H9 (cell line): ENCODE results near the gene ARFGEF3. TPM values are rescaled to one million over a fixed set of nuclear protein-coding genes. Genes with fewer than 3 reads are reported as not detected.

Experiments
- DNase-seq: peaks from one replicate; pipeline ENCODE4 v3.0.0-alpha.2; 2017
- H2AFZ ChIP-seq: one replicate; pipeline ENCODE4 v1.6.1; 2013; ENCODE audit warnings: mild to moderate bottlenecking, low read length, control low read depth, moderate library complexity
- H2AK5ac ChIP-seq: 2 replicates; pipeline ENCODE4 v1.6.1; 2013; ENCODE audit warnings: low read length, control low read depth, mixed read lengths; ENCODE audit not compliant: insufficient read length
- H2BK120ac ChIP-seq: one replicate; pipeline ENCODE4 v1.6.1; 2013; ENCODE audit warnings: low read depth, mild to moderate bottlenecking, low read length, control low read depth, inconsistent platforms; ENCODE audit not compliant: poor library complexity, severe bottlenecking
- H2BK12ac ChIP-seq: 2 replicates; pipeline ENCODE4 v1.6.1; 2013; ENCODE audit warnings: low read length, control low read depth, mixed read lengths, low read depth; ENCODE audit not compliant: insufficient read length
- H2BK15ac ChIP-seq: 2 replicates; pipeline ENCODE4 v1.6.1; 2013; ENCODE audit warnings: low read depth, low read length, control low read depth
- H2BK20ac ChIP-seq: one replicate; pipeline ENCODE4 v1.6.1; 2013; ENCODE audit warnings: low read depth, mild to moderate bottlenecking, low read length, control low read depth, inconsistent platforms; ENCODE audit not compliant: poor library complexity, severe bottlenecking
- H2BK5ac ChIP-seq: 2 replicates; pipeline ENCODE4 v1.6.1; 2013; ENCODE audit warnings: low read length, control low read depth, mixed read lengths; ENCODE audit not compliant: insufficient read length
- H3K14ac ChIP-seq: 2 replicates; pipeline ENCODE4 v1.6.1; 2013; ENCODE audit warnings: low read length, control low read depth; ENCODE audit not compliant: insufficient read depth
- H3K18ac ChIP-seq: 2 replicates; pipeline ENCODE4 v1.6.1; 2013; ENCODE audit warnings: low read depth, mild to moderate bottlenecking, mixed read lengths, low read length, control low read depth; ENCODE audit not compliant: insufficient read length
- H3K23ac ChIP-seq: 2 replicates; pipeline ENCODE4 v1.6.1; 2013; ENCODE audit warnings: low read length, control low read depth, mixed read lengths, low read depth; ENCODE audit not compliant: insufficient read length
- H3K23me2 ChIP-seq: 2 replicates; pipeline ENCODE4 v1.6.1; 2013; ENCODE audit warnings: low read depth, mild to moderate bottlenecking, mixed read lengths, low read length, control low read depth; ENCODE audit not compliant: insufficient read length, poor library complexity, severe bottlenecking
- H3K27ac ChIP-seq: 2 replicates; pipeline ENCODE4 v1.5.1; 2013; ENCODE audit warnings: low read length, control low read depth, mixed read lengths, low read depth; ENCODE audit not compliant: insufficient read length
- H3K27me3 ChIP-seq: 2 replicates; pipeline ENCODE4 v1.6.1; 2013; ENCODE audit warnings: low read length, control low read depth, inconsistent platforms; ENCODE audit not compliant: insufficient read depth
- H3K4ac ChIP-seq: 2 replicates; pipeline ENCODE4 v1.6.1; 2013; ENCODE audit warnings: low read depth, mild to moderate bottlenecking, control low read depth, inconsistent platforms, low read length, moderate library complexity
- H3K4me1 ChIP-seq: 2 replicates; pipeline ENCODE4 v1.6.1; 2013; ENCODE audit warnings: low read length, control low read depth, inconsistent platforms; ENCODE audit not compliant: insufficient read depth
- H3K4me2 ChIP-seq: 2 replicates; pipeline ENCODE4 v1.6.1; 2013; ENCODE audit warnings: low read length, control low read depth, mixed read lengths; ENCODE audit not compliant: insufficient read length, insufficient read depth
- H3K56ac ChIP-seq: 2 replicates; pipeline ENCODE4 v1.6.1; 2013; ENCODE audit warnings: low read depth, mild to moderate bottlenecking, mixed read lengths, low read length, control low read depth; ENCODE audit not compliant: insufficient read length
- H3K79me1 ChIP-seq: 2 replicates; pipeline ENCODE4 v1.6.1; 2013; ENCODE audit warnings: low read depth, mild to moderate bottlenecking, moderate library complexity, low read length, control low read depth, inconsistent platforms; ENCODE audit not compliant: insufficient read depth, poor library complexity, severe bottlenecking
- H3K79me2 ChIP-seq: 2 replicates; pipeline ENCODE4 v1.6.1; 2013; ENCODE audit warnings: low read length, control low read depth, inconsistent platforms; ENCODE audit not compliant: insufficient read depth
- H3K9ac ChIP-seq: 2 replicates; pipeline ENCODE4 v1.6.1; 2013; ENCODE audit warnings: low read length, control low read depth, mixed read lengths; ENCODE audit not compliant: insufficient read length; ENCODE audit errors: extremely low read depth
- H3K9me3 ChIP-seq: one replicate; pipeline ENCODE4 v1.6.1; 2013; ENCODE audit warnings: low read depth, low read length, inconsistent platforms; ENCODE audit not compliant: control insufficient read depth
- H3T11ph ChIP-seq: one replicate; pipeline ENCODE4 v1.6.1; 2013; ENCODE audit warnings: mild to moderate bottlenecking, low read length, control low read depth, inconsistent platforms
- H4K20me1 ChIP-seq: one replicate; pipeline ENCODE4 v1.6.1; 2013; ENCODE audit not compliant: control insufficient read depth, insufficient read length, insufficient read depth
- H4K5ac ChIP-seq: 2 replicates; pipeline ENCODE4 v1.6.1; 2013; ENCODE audit warnings: low read depth, mild to moderate bottlenecking, mixed read lengths, low read length, control low read depth; ENCODE audit not compliant: insufficient read length
- H4K8ac ChIP-seq: replicated peaks from 2 replicates; pipeline ENCODE4 v1.6.1; 2013; ENCODE audit warnings: low read length, control low read depth, mixed read lengths, low read depth; ENCODE audit not compliant: insufficient read length
- H4K91ac ChIP-seq: 2 replicates; pipeline ENCODE4 v1.6.1; 2013; ENCODE audit warnings: low read depth, mild to moderate bottlenecking, moderate library complexity, mixed read lengths, low read length, control low read depth; ENCODE audit not compliant: insufficient read length
- H3K27ac Mint-ChIP-seq, 3 experiments: 2 replicates in 2 of 3; 3 replicates in 1 of 3; pipeline ENCODE4 v1.8.0; 2020 to 2021; ENCODE audit warnings: mixed read lengths in 3 of 3, mild to moderate bottlenecking in 1 of 3, moderate library complexity in 1 of 3
- H3K27me3 Mint-ChIP-seq: 2 replicates; pipeline ENCODE4 v1.8.0; 2021; ENCODE audit warnings: low read depth, mild to moderate bottlenecking, moderate library complexity, mixed read lengths
- H3K36me3 Mint-ChIP-seq, 3 experiments: 2 replicates in 2 of 3; 3 replicates in 1 of 3; pipeline ENCODE4 v1.8.0; 2020 to 2021; ENCODE audit warnings: low read depth in 3 of 3, mixed read lengths in 3 of 3; ENCODE audit not compliant: insufficient read depth in 1 of 3
- H3K4me1 Mint-ChIP-seq, 2 experiments: 2 replicates each; pipeline ENCODE4 v1.8.0; 2020; ENCODE audit warnings: mixed read lengths in 2 of 2
- H3K4me3 Mint-ChIP-seq, 2 experiments: 2 replicates in 1 of 2; 3 replicates in 1 of 2; pipeline ENCODE4 v1.8.0; 2020 to 2021; ENCODE audit warnings: mild to moderate bottlenecking in 2 of 2, mixed read lengths in 2 of 2, moderate library complexity in 1 of 2
- H3K9me3 Mint-ChIP-seq, 2 experiments: 2 replicates in 1 of 2; 3 replicates in 1 of 2; pipeline ENCODE4 v1.8.0; 2020; ENCODE audit warnings: mild to moderate bottlenecking in 2 of 2, mixed read lengths in 2 of 2, moderate library complexity in 1 of 2
- CTCF ChIP-seq: fragments of 200-600 bp; sonication (generic); conservative IDR thresholded peaks from 3 replicates; pipeline ENCODE4 v1.8.0; 2021; ENCODE audit warnings: antibody characterized with exemption, mild to moderate bottlenecking
- WGBS: extraction: QIAGEN DNeasy Blood & Tissue Kit; methylation state at CpG from one replicate; pipeline ENCODE4 v1.1.7; 2013; ENCODE audit warnings: missing lambda C conversion rate, low lambda C conversion rate, mixed read lengths; ENCODE audit not compliant: insufficient read length; ENCODE audit errors: extremely low coverage; 5-methylcytosine and 5-hydroxymethylcytosine counted together
- total RNA-seq: library from RNA; stranded (reverse); gene quantifications from 2 replicates; pipeline ENCODE4 v1.2.1, GENCODE V29; 2021

ARFGEF3 gene
- total RNA-seq, 1 experiment from 2014 or later: 13.7 TPM

- H3K56ac ChIP-seq: no peak overlapping the region
- peaks cover 38 to 44% of the 10 kb centered on the region in 2 experiments for H3K4me1 Mint-ChIP-seq
- no peaks in the 10 kb centered on the region for H3K23me2 ChIP-seq
- no peaks in the 10 kb centered on the region for H3K27me3 ChIP-seq
- no peaks in the 10 kb centered on the region for H3K27me3 Mint-ChIP-seq
- H3K27ac Mint-ChIP-seq: peak overlapping the region in 1 of 3 experiments; percentile 44; a peak in 1 of 7 replicates
- TF ChIP-seq CTCF: no peak
- H4K8ac ChIP-seq: no peak overlapping the region
- no peak overlapping the region for H3T11ph ChIP-seq
- H3K27ac ChIP-seq: no peak overlapping the region
- H4K5ac ChIP-seq: no peak overlapping the region
- no peak overlapping the region for H4K91ac ChIP-seq
- no CpG with 5 or more reads among the region's 14 CpGs for WGBS
- no peak overlapping the region for H2BK120ac ChIP-seq
- peaks cover 12 to 35% (median 23%) of the 10 kb centered on the region in 3 experiments for H3K36me3 Mint-ChIP-seq
- H2AFZ ChIP-seq: no peak overlapping the region
- no peak overlapping the region for H3K4ac ChIP-seq
- 0 out of 2 replicates have a peak, but pooled peaks cover 2% of the 10 kb centered on the region for H3K79me2 ChIP-seq
- H2BK20ac ChIP-seq: no peak overlapping the region
- H3K4me3 Mint-ChIP-seq: no peak overlapping the region
- H3K9me3 ChIP-seq: no peaks in the 10 kb centered on the region
- H3K4me2 ChIP-seq: no peak overlapping the region
- no peak overlapping the region for H2BK15ac ChIP-seq
- no peak overlapping the region for H3K23ac ChIP-seq
- no peak overlapping the region for H3K14ac ChIP-seq
- no peak overlapping the region for H3K9ac ChIP-seq
- no peak overlapping the region for H3K18ac ChIP-seq
- no peak overlapping the region for H2AK5ac ChIP-seq
- H2BK5ac ChIP-seq: no peak overlapping the region
- H3K9me3 Mint-ChIP-seq: no peaks in the 10 kb centered on the region
- no peaks in the 10 kb centered on the region for H3K79me1 ChIP-seq
- peaks cover 2% of the 10 kb centered on the region; the same call in 1 of the 2 replicates for H3K4me1 ChIP-seq
- H4K20me1 ChIP-seq: no peaks in the 10 kb centered on the region
- DNase-seq: no peak
- H2BK12ac ChIP-seq: no peak overlapping the region
These were observed 172.3 kb downstream of the ARFGEF3 start for GRCh38 chr6:138334000-138334399.
